GM21526 (cell line): Measurements from ENCODE around the gene TBC1D22A.
"Not testable (repeated sequence)": the region's sequence is repeated elsewhere in the genome, so short reads cannot be mapped to it uniquely, and the experiment has no call there.

ENCODE experiments used
- ATAC-seq: cut with Tn5 transposase; IDR thresholded peaks from one replicate; pipeline ENCODE4 v1.9.1; 2021; ENCODE audit warnings: moderate library complexity; ENCODE audit not compliant: unreplicated experiment, low FRiP score

TBC1D22A gene

DNA sequence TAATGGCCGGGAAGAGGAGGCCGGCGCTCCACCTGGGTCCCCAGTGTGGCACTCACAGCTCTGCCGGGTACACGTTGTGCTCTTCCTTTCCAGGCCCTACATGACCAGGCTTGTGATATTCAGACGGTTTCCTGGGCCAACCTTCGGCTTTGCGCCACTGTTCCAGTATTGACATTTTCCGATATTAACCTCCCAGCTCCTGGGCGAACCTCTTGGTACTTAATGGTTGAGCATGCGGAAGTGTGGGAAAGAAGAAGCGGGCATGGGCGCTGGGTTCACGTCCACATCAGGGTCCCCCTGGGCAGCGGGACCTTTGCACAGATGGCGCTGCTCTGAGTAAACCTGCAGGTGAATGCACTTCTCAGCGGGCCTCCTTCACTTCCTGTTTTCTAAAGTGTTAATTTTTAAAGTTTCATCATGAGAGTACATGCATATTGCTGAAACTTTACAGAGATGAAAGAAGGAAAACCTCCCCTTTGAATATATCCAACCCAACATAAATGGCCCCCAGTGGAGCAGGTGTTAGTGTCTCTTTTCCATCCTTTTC is 286.7 kb downstream of the TBC1D22A start:
- ATAC-seq: no peak

GRCh38 chr22:47049736-47050400 is 287.4 kb downstream of the TBC1D22A start:
- ATAC-seq: not testable (repeated sequence)

DNA sequence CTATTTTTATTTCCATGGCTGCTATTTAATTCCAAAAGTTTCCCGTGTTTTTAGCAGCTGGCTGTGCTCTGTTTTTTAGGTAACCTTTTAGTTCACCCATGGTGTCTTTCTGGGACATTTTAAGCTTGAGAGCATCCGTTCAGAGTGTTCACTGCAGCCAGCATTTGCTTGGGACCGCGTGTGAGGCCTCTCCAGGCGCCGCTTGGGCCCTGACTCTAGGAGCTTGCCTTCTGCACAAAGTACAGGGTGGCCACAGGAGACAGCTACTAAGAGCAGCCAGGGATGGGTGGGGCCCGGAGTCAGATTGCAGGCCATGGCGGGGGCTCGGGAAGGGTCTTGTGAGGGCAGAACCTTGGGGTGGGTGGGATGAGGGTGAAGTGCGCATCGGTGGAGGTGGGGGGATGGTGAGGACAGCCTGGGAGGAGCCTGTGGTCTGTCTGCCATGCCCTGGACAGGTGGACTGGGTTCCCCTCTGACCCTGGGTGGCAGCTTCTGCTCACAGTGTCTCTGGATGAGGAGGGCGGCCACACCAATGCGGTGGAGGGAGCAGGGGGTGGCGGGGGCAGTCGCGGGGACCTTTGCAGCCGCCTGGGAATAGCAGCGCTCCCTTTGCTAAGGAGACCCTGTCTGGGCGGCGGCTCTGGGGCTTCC is 288.1 kb downstream of the TBC1D22A start:
- ATAC-seq: no peak

- no peak for ATAC-seq
Observed at GRCh38 chr22:47051441-47052071, 289.1 kb downstream of the TBC1D22A start.

DNA sequence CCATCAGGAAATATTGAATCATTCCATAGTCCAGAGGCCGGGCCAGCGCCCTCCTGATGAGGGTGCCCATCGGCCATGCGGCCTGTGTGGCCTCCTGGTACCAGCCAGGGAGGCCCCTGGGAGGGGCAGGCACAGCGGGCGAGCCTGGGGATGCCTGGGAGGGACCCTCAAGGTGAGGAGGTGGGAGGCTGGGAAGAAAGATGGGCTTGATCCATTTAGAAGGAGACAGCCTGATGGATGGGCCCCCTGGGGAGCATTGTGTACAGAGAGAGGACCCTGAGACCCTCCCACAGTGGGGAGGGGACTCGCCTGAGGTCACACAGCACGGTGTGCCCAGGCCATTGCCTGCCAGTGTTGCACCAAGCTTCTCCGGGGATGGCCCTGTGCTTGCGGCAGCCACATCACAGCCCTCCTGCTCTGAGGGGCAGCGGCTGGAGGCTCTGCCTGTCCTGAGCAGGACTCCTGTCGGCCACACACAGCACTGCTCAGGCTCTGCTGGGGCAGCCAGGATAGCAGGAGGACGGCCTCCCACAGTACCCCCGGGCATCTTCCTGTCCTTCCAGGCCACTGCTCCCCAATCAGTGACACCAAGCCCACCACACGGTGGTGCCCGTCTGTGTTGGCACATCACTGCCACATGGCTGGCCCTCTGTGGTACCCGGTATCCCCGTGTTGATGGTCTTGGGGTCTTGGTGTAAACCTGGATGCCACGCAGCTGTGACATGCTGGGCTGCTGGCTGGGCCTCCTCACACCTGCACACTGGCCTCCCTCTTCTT is 290.0 kb downstream of the TBC1D22A start:
- no peak for ATAC-seq

GRCh38 chr22:47053013-47053725 is 290.7 kb downstream of the TBC1D22A start:
- ATAC-seq: no peak

DNA sequence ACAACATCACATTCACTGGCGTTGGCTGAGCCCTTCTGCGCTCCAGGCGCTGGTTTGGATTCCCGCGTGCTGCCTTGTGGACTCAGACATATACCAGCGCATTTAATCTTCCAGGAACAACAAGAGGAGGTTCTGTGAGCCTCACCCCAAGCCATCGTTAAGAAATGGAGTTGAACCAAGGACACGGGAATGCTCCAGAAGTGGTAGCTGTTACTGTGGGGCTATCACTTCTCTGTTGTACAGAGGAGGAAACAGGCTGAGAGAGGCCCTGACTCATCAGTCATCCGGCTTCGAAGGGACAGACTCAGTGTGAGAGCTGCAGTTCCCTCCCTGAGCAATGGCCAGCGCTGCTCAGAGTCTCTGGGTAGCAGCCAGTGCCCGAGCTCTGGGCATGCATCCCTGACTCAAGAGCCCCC is 291.3 kb downstream of the TBC1D22A start:
- ATAC-seq: no peak

GRCh38 chr22:47054231-47055072 is 292.0 kb downstream of the TBC1D22A start:
- no peak for ATAC-seq

GRCh38 chr22:47055073-47055355 is 292.6 kb downstream of the TBC1D22A start:
- no peak for ATAC-seq

DNA sequence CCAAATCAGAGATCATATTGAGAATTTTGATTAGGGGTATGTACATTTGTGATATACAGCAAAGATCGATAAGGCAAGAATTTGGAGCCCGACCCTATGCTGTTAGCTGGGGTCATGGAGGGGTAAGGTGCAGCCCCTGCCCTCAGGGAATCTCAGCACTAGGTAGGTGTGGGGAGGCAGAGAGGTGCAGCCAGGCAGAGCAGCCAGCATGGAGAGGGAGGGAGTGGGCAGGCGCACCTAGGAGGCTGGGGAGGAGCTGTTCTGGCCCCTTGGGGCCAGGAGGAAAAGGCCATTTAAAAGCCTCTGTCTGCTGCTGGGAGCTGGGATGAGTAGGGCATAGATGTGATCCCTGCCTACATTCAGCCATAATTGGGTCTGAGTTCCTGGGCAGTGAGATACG is 293.0 kb downstream of the TBC1D22A start:
- ATAC-seq: no peak

DNA sequence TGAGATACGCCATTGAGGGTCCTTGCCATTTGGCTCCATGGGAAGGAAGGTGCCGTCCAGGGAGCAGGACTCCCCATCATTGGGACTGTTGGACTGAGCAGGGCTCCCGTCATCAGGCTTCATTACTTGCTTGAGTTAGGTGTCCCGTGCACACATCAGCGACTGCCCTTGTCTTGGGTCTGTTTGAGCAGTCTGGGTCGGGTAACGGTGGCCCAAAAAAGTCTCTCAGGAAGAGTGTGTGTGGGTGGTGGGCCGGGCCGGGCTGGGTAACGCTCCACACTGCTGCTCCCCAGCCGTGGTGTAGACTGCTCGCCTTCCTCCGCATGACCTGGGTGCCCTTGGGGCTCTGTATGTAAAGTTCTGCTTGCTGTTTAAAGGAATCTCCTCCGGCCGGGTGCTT is 293.5 kb downstream of the TBC1D22A start:
- ATAC-seq: no peak

DNA sequence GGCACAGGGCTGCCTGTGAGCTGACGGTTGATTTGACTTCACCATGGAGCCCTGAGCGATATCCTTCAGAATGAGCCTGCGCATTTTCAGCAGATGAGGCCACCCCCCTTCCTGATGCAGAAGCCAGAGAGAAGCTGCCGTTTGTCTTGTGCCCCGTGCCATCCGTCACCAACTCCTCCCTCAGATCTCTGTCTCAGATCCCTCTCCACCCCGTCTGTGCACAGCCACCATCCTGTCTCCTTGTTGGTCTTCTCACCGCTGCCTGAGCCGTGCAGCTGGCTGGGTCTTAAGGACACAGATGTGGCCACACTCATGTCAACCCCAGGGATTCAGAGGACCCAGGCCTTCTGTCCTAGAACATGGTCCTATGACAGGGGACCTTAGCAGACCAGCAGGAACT is 293.9 kb downstream of the TBC1D22A start:
- ATAC-seq: no peak

GRCh38 chr22:47056776-47057470 is 294.5 kb downstream of the TBC1D22A start:
- ATAC-seq: no peak

DNA sequence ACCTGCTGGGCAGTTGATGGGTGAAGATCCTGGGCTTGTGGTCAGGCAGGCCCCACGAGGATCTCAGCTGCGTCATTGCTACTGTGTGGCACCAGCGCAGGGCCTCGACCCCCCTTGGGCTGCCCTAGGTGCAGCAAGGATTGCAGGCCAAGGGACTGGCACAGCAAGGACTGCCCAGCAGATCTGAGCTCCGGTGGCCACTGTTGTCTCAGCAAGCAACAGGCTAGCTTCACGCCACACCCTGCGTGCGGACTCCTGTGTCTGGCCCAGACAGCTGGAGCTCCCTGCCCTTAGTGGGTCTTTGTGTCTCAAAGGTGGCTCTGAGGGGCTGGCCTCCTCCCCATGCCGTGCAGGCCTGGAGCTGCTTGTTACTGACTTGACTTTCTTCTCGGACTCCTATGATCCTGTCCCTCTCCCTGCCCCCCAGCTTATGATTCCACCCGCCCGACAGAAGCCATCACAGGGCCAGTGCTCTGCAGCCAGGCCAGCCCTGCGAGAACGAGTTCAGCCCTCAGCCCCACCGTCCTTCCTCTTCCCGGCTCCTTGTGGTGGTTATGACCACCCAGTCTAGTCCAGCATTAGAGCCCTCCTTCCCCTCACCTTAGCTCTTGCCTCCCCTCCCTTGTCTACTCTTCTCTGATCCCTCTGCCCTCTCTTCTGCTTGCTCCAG is 295.6 kb downstream of the TBC1D22A start:
- ATAC-seq: no peak

- ATAC-seq: no peak
Observed at GRCh38 chr22:47059076-47059475, 296.6 kb downstream of the TBC1D22A start.

DNA sequence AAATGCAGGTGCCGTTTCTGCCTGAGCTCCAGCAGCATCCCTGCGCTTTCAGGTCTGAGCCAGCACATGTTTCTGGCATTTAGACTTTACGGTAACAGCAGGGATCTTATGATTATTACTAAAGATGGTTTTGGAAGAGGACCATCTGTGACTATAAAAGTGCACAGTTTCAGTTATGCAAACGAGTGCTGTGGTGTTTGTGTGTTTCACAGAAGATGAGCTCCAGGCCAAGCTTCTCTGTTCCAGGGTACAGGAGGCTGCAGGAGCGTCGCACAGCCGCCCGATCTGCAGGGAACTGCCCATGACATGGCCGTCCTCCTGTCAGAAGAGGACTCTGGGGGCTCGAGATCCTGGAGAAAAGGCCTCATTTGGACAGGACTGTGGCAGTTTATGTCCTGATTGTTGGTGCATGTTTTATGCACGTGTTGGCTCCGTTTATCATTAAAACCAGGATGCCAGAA is 297.3 kb downstream of the TBC1D22A start:
- no peak for ATAC-seq

DNA sequence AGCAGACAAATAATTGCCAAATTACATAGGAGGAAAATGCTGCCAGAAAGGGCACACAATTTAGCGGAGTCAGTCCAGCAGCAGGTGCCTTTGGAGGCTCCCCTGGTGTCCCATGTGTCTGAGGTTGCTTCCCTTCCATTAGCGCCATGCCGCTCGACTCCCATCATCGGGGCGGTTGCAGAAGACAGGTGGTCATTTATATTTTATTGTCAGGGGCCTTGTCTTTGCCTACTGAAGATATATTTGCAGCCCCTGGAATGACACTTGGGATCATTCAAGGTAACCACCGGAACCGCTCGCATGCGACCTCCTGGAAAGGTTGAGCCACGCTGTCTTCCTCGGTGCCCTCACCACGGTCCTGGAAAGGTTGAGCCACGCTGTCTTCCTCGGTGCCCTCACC is 298.3 kb downstream of the TBC1D22A start:
- no peak for ATAC-seq

DNA sequence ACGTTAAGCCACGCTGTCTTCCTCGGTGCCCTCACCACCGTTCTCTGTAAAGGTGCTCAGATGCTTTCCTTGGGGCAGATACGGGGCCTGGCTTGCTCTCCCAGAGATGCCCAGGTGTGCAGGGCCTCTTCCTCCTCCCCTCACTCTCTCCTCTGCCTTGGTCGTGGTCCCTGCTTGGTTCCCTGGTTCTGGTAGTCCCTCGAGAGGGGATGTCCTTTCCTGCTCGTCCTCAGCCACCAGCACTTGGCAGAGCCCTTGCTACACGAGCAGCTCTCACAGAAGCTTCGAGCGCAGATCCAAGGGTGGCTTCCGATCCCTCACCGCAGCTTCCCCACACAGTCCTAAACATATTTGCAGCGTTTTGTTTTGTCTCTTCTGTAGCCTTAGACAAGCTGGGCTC is 298.8 kb downstream of the TBC1D22A start:
- ATAC-seq: no peak
